HUES48 (cell line): Measurements from ENCODE around the gene RBM47.

Source experiments
- H3K27ac ChIP-seq: one replicate; pipeline ENCODE4 v1.7.0; 2013; ENCODE audit warnings: low read depth, low read length, inconsistent platforms
- H3K27me3 ChIP-seq: 2 replicates; pipeline ENCODE4 v1.6.1; 2013; ENCODE audit warnings: mild to moderate bottlenecking, low read length; ENCODE audit not compliant: control insufficient read depth, insufficient read depth
- H3K36me3 ChIP-seq: 2 replicates; pipeline ENCODE4 v1.6.1; 2013; ENCODE audit warnings: low read length; ENCODE audit not compliant: control insufficient read depth, insufficient read depth
- H3K4me1 ChIP-seq: 2 replicates; pipeline ENCODE4 v1.6.1; 2013; ENCODE audit warnings: mild to moderate bottlenecking, low read length; ENCODE audit not compliant: control insufficient read depth, insufficient read depth
- H3K4me3 ChIP-seq: 2 replicates; pipeline ENCODE4 v1.5.1; 2013; ENCODE audit warnings: mild to moderate bottlenecking, low read depth, low read length
- H3K9ac ChIP-seq: 2 replicates; pipeline ENCODE4 v1.6.1; 2013; ENCODE audit warnings: mild to moderate bottlenecking, low read depth, low read length, moderate library complexity
- H3K9me3 ChIP-seq: 2 replicates; pipeline ENCODE4 v1.6.1; 2013; ENCODE audit warnings: low read length; ENCODE audit not compliant: control insufficient read depth, insufficient read depth

Gene RBM47

DNA sequence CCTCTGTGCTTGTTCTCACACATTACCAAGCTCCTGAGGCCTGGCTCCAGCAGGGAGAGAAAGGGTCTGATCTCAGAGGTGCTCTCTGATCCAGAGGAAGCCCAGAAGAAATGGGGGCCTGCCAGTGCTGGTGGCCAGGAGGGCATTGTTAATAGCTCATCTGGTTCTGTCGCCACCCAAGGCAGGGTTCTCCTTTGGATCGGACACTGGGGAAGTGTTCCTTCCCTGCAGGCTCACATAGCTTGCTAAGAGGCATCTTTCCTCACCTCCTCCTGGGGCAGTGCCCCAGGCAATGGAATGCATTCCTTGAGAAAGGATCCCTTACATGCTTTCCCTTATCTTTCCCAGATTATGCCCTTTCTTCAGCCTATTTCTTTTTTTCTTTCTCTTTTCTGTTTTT, 53.8 kb downstream of the RBM47 start:
- Histone ChIP-seq H3K36me3 (no peaks in the 10 kb centered on the region), H3K27ac (peak overlapping the region; percentile 3), H3K4me1 (no peaks in the 10 kb centered on the region; the same call in 1 of the 2 replicates), H3K9me3 (no peaks in the 10 kb centered on the region), H3K27me3 (no peaks in the 10 kb centered on the region), H3K4me3 (no peak overlapping the region), H3K9ac (no peak overlapping the region)

DNA sequence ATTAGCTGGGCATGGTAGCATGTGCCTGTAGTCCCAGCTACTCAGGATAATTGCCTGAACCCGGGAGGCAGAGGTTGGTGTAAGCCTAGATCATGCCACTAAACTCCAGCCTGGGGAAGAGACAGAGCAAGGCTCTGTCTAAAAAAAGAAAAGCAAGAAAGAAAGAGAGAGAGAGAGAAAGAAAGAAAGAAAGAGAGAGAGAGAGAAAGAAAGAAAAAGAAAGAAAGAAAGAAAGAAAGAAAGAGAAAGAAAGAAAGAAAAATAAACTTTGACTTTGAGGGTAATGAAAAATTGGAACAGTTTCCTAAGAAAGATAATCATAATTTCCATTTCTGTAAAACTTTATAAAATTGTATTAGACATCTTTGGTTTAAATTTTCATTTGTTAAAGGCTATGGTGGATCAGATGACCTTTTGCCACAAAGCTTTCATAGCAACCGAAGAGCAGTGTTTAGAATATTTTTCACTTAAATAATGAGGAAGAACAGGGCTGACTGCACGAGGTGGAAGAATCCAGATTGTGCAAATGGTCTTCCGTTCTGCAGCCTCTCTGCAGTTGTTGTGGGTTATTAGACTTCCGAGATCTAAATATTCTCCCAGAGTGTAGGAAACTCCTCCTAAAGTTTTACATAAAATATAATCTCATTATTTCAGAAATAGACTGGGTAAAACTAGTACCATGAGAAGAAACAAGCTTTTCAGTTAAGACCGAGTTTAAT, 55.9 kb downstream of the RBM47 start:
- H3K27me3 ChIP-seq, result no peaks in the 10 kb centered on the region
- no peak overlapping the region for H3K27ac ChIP-seq
- no peaks in the 10 kb centered on the region for H3K9me3 ChIP-seq
- no peak overlapping the region for H3K4me3 ChIP-seq
- no peaks in the 10 kb centered on the region; the same call in 1 of the 2 replicates for H3K4me1 ChIP-seq
- H3K9ac ChIP-seq, result no peak overlapping the region
- no peaks in the 10 kb centered on the region for H3K36me3 ChIP-seq

DNA sequence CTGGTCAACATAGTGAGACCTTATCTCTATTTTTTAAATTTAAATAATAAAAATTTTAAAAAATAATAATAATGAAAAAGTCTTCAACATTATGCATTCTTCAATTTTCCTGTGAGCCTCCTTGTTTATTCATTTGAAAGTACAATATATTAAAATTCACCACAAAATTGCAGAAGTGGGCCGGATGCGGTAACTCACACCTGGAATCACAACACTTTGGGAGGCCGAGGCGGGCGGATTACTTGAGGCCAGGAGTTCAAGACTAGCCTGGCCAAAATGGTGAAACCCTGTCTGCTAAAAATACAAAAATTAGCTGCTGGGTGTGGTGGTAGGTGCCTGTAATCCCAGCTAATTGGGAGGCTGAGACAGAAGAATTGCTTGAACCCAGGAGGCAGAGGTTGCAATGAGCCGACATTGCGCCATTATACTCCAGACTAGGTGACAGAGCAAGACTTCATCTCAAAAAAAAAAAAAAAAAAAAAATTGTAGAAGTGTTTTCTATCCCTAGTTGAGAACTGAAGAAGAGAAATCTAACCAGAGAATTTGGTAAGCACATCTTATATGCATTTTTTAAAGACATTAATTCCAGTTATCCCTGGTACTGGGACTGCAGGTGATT, 56.9 kb downstream of the RBM47 start:
- no peak overlapping the region for H3K27ac ChIP-seq
- H3K36me3 ChIP-seq, result no peaks in the 10 kb centered on the region
- no peaks in the 10 kb centered on the region for H3K27me3 ChIP-seq

DNA sequence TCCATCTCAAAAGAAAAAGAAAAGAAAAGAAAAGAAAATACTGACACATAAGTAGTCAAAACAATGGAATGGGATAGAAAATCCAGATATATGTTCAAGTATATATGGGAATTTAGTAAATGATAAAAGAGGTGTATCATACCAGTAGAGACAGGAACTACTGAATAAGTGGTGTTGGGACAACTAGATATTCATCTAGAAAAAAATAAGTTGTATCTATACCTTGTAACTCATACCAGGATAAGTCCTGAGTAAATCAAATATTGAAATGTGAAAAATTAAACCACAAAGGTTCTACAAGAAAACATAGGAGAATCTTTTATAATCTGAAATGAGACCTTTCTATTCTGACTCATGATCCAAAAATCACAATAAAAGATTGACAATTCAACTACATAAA, 58.5 kb downstream of the RBM47 start:
- no peaks in the 10 kb centered on the region for H3K27me3 ChIP-seq
- H3K9ac ChIP-seq, result no peak overlapping the region
- H3K4me1 ChIP-seq, result no peaks in the 10 kb centered on the region; the same call in 1 of the 2 replicates
- H3K27ac ChIP-seq, result no peak overlapping the region
- no peak overlapping the region for H3K4me3 ChIP-seq
- H3K9me3 ChIP-seq, result no peaks in the 10 kb centered on the region
- H3K36me3 ChIP-seq, result no peaks in the 10 kb centered on the region

More for the DNA sequence above, 56.9 kb downstream of the RBM47 start:
- H3K4me1 ChIP-seq, result no peaks in the 10 kb centered on the region; the same call in 1 of the 2 replicates
- H3K4me3 ChIP-seq, result no peak overlapping the region
- H3K9me3 ChIP-seq, result no peaks in the 10 kb centered on the region
- H3K9ac ChIP-seq, result no peak overlapping the region

DNA sequence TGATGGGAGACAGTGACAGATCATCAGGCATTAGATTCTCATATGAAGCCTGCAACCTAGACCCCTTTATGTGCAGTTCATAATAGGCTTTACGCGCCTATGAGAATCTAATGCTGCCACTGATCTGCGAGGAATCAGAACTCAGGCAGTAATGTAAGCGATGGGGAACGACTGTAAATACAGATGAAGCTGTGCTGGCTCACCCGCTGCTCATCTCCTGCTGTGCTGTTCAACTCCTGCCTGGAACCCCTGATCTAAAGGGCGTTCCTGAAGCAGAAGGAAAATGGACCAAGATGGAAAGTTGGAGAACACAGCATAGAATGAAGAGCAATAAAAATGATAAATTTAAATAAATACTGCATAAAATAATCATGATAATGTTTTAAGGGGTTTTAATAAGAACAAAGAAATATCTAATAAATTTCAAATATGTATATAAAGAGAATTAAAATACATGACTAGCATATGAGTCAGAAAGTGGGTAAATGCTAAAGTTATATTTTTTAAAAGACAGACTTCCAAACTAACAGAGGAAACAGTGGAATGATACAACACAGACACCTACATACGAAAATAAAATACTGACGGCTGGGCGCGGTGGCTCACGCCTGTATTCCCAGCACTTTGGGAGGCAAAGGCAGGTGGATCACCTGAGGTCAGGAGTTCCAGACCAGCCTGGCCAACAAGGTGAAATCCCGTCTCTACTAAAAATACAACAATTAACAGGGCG, 59.2 kb downstream of the RBM47 start:
- H3K4me1 ChIP-seq, result peaks cover under 1% of the 10 kb centered on the region; the same call in 1 of the 2 replicates
- H3K27me3 ChIP-seq, result no peaks in the 10 kb centered on the region
- no peaks in the 10 kb centered on the region for H3K9me3 ChIP-seq
- no peak overlapping the region for H3K4me3 ChIP-seq
- no peak overlapping the region for H3K27ac ChIP-seq
- no peak overlapping the region for H3K9ac ChIP-seq
- H3K36me3 ChIP-seq, result no peaks in the 10 kb centered on the region

DNA sequence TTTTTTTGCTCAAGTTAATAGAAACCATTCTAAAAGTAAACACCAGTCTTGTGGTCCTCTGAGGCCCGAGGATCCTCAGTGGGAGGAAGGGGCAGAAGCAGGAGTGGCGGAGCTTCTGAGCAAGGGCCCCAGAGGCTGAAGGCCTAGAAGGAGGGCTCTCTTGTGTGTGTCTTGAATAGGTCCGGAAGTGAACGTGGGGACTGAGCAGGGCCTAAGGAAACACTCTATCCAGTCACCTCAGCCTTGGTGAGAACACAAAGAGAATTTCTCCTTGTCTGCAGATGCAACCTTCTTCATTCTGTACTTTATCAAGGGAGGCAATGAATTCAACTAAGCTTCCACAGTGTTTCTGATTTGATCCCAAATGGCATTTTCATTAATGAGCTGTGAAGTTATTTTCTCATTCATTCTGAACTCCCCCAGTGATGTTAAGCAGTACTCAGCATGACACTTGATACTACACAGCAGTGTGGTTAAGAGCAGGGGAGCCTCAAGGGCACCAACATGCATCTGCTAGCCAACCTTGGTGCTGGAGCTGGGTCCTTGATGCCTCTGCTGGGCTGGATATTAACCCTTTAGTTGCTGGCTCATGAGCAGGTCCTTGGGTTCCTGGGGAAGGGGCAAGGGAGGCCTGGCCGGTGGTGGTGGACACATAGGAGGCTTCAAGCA, 64.7 kb downstream of the RBM47 start:
- Histone ChIP-seq H3K4me1 (peaks cover 10% of the 10 kb centered on the region), H3K36me3 (no peaks in the 10 kb centered on the region), H3K27me3 (no peaks in the 10 kb centered on the region), H3K27ac (peak overlapping the region; percentile 59), H3K9ac (no peak overlapping the region), H3K9me3 (no peaks in the 10 kb centered on the region), H3K4me3 (no peak overlapping the region)

DNA sequence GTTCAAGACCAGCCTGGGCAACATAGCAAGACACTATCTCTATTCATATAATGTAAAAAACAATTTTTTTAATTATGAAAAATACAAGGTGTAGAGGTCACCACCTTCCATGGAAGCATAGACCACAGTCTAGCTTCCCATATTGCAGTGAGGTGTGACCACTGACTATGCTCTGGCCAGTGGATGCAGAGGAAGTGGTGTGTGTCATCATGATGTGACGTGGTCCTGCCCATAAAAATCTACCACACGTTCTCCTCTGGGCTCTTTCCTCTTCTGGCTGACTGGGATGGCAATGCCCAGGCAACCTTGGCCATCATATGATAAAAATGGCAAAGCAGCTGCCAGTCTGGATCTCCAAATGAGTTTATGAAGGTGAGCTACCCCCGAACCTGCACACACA, 65.7 kb downstream of the RBM47 start:
- Histone ChIP-seq H3K9ac (no peak overlapping the region), H3K27me3 (no peaks in the 10 kb centered on the region), H3K27ac (no peak overlapping the region), H3K4me1 (peaks cover 10% of the 10 kb centered on the region), H3K9me3 (no peaks in the 10 kb centered on the region), H3K36me3 (no peaks in the 10 kb centered on the region), H3K4me3 (no peak overlapping the region)

DNA sequence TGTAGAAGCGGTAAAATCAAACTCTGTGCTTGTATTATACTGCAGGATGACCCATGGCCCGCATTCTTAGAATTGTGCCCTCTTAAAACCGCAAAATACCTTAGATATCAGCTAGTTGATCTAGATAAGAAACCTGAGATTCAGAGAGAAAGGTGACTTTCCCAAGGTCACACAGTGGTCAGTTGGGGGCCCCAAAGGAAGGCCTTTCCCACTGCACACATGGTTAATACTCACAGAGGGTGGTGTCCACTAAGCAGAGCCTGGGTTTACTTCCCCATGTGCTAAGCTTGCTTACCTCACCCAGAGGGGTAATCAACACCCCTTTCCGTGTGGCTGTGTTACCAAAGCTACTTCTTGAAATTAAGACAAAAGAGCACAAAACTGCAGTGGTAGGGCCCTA, 66.3 kb downstream of the RBM47 start:
- Histone ChIP-seq H3K9ac (no peak overlapping the region), H3K4me3 (no peak overlapping the region), H3K27ac (no peak overlapping the region), H3K36me3 (no peaks in the 10 kb centered on the region), H3K4me1 (peaks cover 10% of the 10 kb centered on the region), H3K9me3 (no peaks in the 10 kb centered on the region), H3K27me3 (no peaks in the 10 kb centered on the region)

DNA sequence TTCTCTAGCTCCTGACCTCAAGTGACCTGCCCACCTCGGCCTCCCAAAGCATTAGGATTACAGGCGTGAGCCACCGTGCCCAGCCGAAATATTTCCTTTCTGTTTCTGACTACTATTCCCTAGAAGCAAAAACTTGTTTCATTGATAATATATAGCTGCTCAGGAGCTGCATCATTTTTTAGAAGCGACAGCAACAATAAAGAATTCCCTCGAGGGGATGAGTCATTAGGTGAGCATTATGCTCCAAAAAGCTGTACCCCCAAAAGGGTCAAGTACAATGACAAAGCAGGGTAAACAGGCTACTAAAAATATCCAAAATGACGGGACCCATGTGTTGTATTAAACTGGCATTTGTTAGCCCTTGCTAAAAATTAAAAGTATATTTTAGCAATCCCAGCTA, 67.0 kb downstream of the RBM47 start:
- Histone ChIP-seq H3K4me1 (peaks cover 10% of the 10 kb centered on the region), H3K27me3 (no peaks in the 10 kb centered on the region), H3K27ac (no peak overlapping the region), H3K4me3 (no peak overlapping the region), H3K36me3 (no peaks in the 10 kb centered on the region), H3K9ac (no peak overlapping the region), H3K9me3 (no peaks in the 10 kb centered on the region)

DNA sequence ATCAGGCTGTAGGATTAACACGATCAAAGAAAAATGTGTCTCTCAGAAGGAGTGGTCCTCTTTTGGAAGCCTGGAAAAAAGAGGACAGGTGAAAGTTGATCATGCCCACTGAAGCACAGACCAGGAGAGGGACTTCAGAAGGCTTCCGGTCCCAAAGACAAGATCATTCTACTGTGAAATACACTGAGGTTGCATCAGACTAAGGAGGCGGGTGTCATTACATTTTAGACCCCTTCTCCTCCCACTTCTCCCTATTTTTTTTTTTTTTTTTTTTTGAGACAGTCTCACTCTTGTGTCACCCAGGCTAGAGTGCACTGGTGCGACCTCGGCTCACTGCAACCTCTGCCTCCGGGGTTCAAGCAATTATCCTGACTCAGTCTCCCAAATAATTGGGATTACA, 67.5 kb downstream of the RBM47 start:
- peaks cover 10% of the 10 kb centered on the region for H3K4me1 ChIP-seq
- no peak overlapping the region for H3K9ac ChIP-seq
- no peak overlapping the region for H3K27ac ChIP-seq

More for the DNA sequence above, 67.5 kb downstream of the RBM47 start:
- Histone ChIP-seq H3K36me3 (no peaks in the 10 kb centered on the region), H3K9me3 (no peaks in the 10 kb centered on the region), H3K27me3 (no peaks in the 10 kb centered on the region), H3K4me3 (no peak overlapping the region)
